IMR-90 (cell line): Measurements from ENCODE around the gene KRTAP4-16. TPM values are rescaled to one million over a fixed set of nuclear protein-coding genes. Genes with fewer than 3 reads are reported as not detected.
"Not testable (repeated sequence)": the region's sequence is repeated elsewhere in the genome, so short reads cannot be mapped to it uniquely, and the experiment has no call there.

Experiments
- ATAC-seq: fragments of 200-7000 bp; cut with Tn5 transposase; 2 replicates; pipeline ENCODE4 v1.9.1; 2020; ENCODE audit warnings: low read depth, mild to moderate bottlenecking, moderate library complexity
- BruUV-seq: library from RNA; stranded (reverse); fragments of 400-500 nt; replicated peaks from 2 replicates; lab custom pipeline; 2021; lab: Mats Ljungman, UMichigan
- CTCF ChIA-PET: fragments of 300-600 bp; formaldehyde crosslinking; extraction: SDS; loops from one replicate; lab custom pipeline; 2021; ENCODE audit warnings: antibody characterized with exemption; lab: Yijun Ruan, JAX
- POLR2A ChIA-PET: fragments of 300-600 bp; sonication (Branson Sonifier 250); formaldehyde crosslinking; loops from one replicate; lab custom pipeline; 2022; ENCODE audit warnings: antibody characterized with exemption; ENCODE audit not compliant: unreplicated experiment; lab: Charles Lee
- DNase-seq: peaks from one replicate; pipeline ENCODE4 v3.0.0; 2013
- H2AFZ ChIP-seq: replicated peaks from 2 replicates; pipeline ENCODE3; 2013; ENCODE audit warnings: low read length, mild to moderate bottlenecking; ENCODE audit not compliant: poor library complexity
- H2AK5ac ChIP-seq: 2 replicates; pipeline ENCODE4 v1.6.1; 2013; ENCODE audit warnings: low read depth, low read length, inconsistent platforms
- H2AK9ac ChIP-seq: replicated peaks from 2 replicates; pipeline ENCODE3; 2013; ENCODE audit warnings: mild to moderate bottlenecking, low read depth, low read length, moderate library complexity; ENCODE audit not compliant: poor library complexity
- H2BK120ac ChIP-seq: 2 replicates; pipeline ENCODE4 v1.6.1; 2013; ENCODE audit warnings: low read depth, low read length, inconsistent platforms
- H2BK15ac ChIP-seq: 3 replicates; pipeline ENCODE4 v1.6.1; 2013; ENCODE audit warnings: low read depth, low read length, inconsistent platforms
- H2BK20ac ChIP-seq: 2 replicates; pipeline ENCODE4 v1.6.1; 2013; ENCODE audit warnings: low read depth, mild to moderate bottlenecking, inconsistent platforms, low read length, moderate library complexity
- H2BK5ac ChIP-seq: 2 replicates; pipeline ENCODE4 v1.6.1; 2013; ENCODE audit warnings: mild to moderate bottlenecking, low read depth, low read length, inconsistent platforms; ENCODE audit not compliant: poor library complexity, severe bottlenecking
- H3K14ac ChIP-seq: replicated peaks from 2 replicates; pipeline ENCODE4 v1.6.1; 2013; ENCODE audit warnings: low read depth, low read length, inconsistent platforms
- H3K18ac ChIP-seq: 2 replicates; pipeline ENCODE4 v1.6.1; 2013; ENCODE audit warnings: low read depth, low read length, control low read depth
- H3K23ac ChIP-seq: 2 replicates; pipeline ENCODE4 v1.6.1; 2013; ENCODE audit warnings: low read depth, low read length, inconsistent platforms
- H3K27ac ChIP-seq: 2 replicates; pipeline ENCODE4 v1.5.1; 2013; ENCODE audit warnings: mild to moderate bottlenecking, control low read depth, low read length; ENCODE audit not compliant: insufficient read depth
- H3K27me3 ChIP-seq: 2 replicates; pipeline ENCODE4 v1.6.1; 2013; ENCODE audit warnings: low read length; ENCODE audit not compliant: control insufficient read depth, insufficient read depth
- H3K36me3 ChIP-seq: 2 replicates; pipeline ENCODE4 v1.6.1; 2013; ENCODE audit warnings: low read length, mixed read lengths; ENCODE audit not compliant: control insufficient read depth, insufficient read depth
- H3K4ac ChIP-seq: 2 replicates; pipeline ENCODE4 v1.6.1; 2013; ENCODE audit warnings: low read depth, low read length, inconsistent platforms
- H3K4me1 ChIP-seq: 2 replicates; pipeline ENCODE4 v1.6.1; 2013; ENCODE audit warnings: low read length, mixed read lengths; ENCODE audit not compliant: control insufficient read depth, insufficient read depth
- H3K4me2 ChIP-seq: 2 replicates; pipeline ENCODE4 v1.6.1; 2013; ENCODE audit warnings: low read depth, mild to moderate bottlenecking, control low read depth, low read length, moderate library complexity
- H3K4me3 ChIP-seq: 2 replicates; pipeline ENCODE4 v1.5.1; 2013; ENCODE audit warnings: low read depth, mild to moderate bottlenecking, control low read depth, low read length, moderate library complexity; ENCODE audit not compliant: insufficient read depth
- H3K56ac ChIP-seq: 2 replicates; pipeline ENCODE4 v1.6.1; 2013; ENCODE audit warnings: low read length, inconsistent platforms; ENCODE audit not compliant: insufficient read depth; ENCODE audit errors: extremely low read depth
- H3K79me1 ChIP-seq, 2 experiments: 2 replicates each; pipeline ENCODE4 v1.6.1; 2013; ENCODE audit warnings: low read length in 2 of 2, inconsistent platforms in 1 of 2, low read depth in 1 of 2
- H3K9ac ChIP-seq: 2 replicates; pipeline ENCODE4 v1.6.1; 2013; ENCODE audit warnings: low read depth, low read length, control low read depth
- H3K9me1 ChIP-seq: 2 replicates; pipeline ENCODE4 v1.6.1; 2013; ENCODE audit warnings: low read length, inconsistent platforms; ENCODE audit not compliant: insufficient read depth
- H3K9me3 ChIP-seq: 2 replicates; pipeline ENCODE4 v1.6.1; 2013; ENCODE audit warnings: low read length; ENCODE audit not compliant: control insufficient read depth, insufficient read depth
- H4K20me1 ChIP-seq: 2 replicates; pipeline ENCODE4 v1.6.1; 2013; ENCODE audit warnings: low read length, inconsistent platforms; ENCODE audit not compliant: insufficient read depth
- H4K5ac ChIP-seq: 2 replicates; pipeline ENCODE4 v1.6.1; 2013; ENCODE audit warnings: mild to moderate bottlenecking, low read depth, low read length, control low read depth
- H4K8ac ChIP-seq, 2 experiments: 2 replicates each; pipeline ENCODE4 v1.6.1; 2013; ENCODE audit warnings: low read depth in 2 of 2, low read length in 2 of 2, control low read depth in 1 of 2, inconsistent platforms in 1 of 2
- H4K91ac ChIP-seq: 2 replicates; pipeline ENCODE4 v1.6.1; 2013; ENCODE audit warnings: low read depth, low read length, inconsistent platforms; ENCODE audit not compliant: insufficient read depth
- RCOR1 ChIP-seq: IDR thresholded peaks from 2 replicates; pipeline ENCODE4 v1.6.1; 2012; ENCODE audit warnings: mild to moderate bottlenecking, low read length, improper control_type of control experiment; ENCODE audit not compliant: insufficient replicate concordance
- SMC3 ChIP-seq: fragments of 150-350 bp; IDR thresholded peaks from 2 replicates; pipeline ENCODE4 v1.6.1; 2016; ENCODE audit warnings: low read depth, mild to moderate bottlenecking, antibody characterized with exemption, low read length, moderate library complexity
- WGBS, 2 experiments: methylation state at CpG; one replicate each; pipeline versions ENCODE4 v1.1.5 to v1.1.7; 2013; ENCODE audit warnings: missing lambda C conversion rate in 2 of 2; ENCODE audit not compliant: insufficient read length in 1 of 2; ENCODE audit errors: extremely low coverage in 2 of 2; 5-methylcytosine and 5-hydroxymethylcytosine counted together
- dilution Hi-C: fragments of 300-500 bp; cut with HindIII; formaldehyde crosslinking; loops from one replicate; pipeline ENCODE4 v1.14.3; 2018; ENCODE audit warnings: low sequenced_read_pairs; ENCODE audit not compliant: unreplicated experiment
- in situ Hi-C: fragments of 300-500 bp; cut with MboI; formaldehyde crosslinking; loops from 3 replicates; pipeline ENCODE4 v1.14.3; 2019; ENCODE audit warnings: low sequenced_read_pairs, inconsistent platforms, mixed read lengths
- intact Hi-C: fragments of 100-400 bp; cut with micrococcal nuclease; formaldehyde crosslinking; loops from 2 replicates; pipeline ENCODE4 v1.10.0; 2022
- polyA plus RNA-seq, 3 experiments: library from polyadenylated mRNA; depleted of rRNA; stranded (reverse); fragments of >200 nt; gene quantifications; 2 replicates each; pipeline ENCODE4 v1.2.3, GENCODE V29; 2012; ENCODE audit warnings: low replicate concordance in 1 of 3
- total RNA-seq: library from RNA; depleted of rRNA; stranded (reverse); fragments of >200 nt; gene quantifications from 2 replicates; pipeline ENCODE4 v1.2.3, GENCODE V29; 2012
- TF ChIP-seq, protein P1 (sequence below): conservative IDR thresholded peaks from 2 replicates; pipeline ENCODE4 v1.5.1; 2012; ENCODE audit warnings: mild to moderate bottlenecking, low read depth, low read length, improper control_type of control experiment

KRTAP4-16 gene
- total and polyA plus RNA-seq, 2 of the 4 experiments (the other 2 are of a cell fraction) = not detected

DNA sequence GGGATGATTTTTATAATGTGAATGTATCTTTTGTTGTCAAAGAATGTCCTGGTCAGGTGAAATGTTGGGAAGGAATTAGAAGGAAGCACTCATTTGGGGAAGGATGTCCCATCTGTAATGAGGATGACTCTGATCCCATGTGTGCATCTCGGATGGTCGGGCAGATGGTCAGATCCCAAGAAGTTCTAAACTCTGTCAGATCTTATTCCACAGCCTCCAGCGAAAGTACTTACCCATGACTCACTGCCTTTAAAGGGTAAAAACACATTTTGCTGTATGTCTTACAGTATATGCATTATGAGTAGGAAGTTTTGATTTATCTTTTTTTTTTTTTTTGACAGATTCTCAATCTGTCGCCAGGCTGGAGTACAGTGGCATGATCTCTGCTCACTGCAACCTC is 16.7 kb upstream of the KRTAP4-16 start:
- no peak overlapping the region for H3K27ac ChIP-seq
- ChIA-PET POLR2A (no interaction called here), CTCF (no interaction called here)
- no peak overlapping the region for H2BK5ac ChIP-seq
- H3K14ac ChIP-seq = no peak overlapping the region
- H4K20me1 ChIP-seq = no peaks in the 10 kb centered on the region
- no peaks in the 10 kb centered on the region for H3K36me3 ChIP-seq
- no peak overlapping the region for H2BK15ac ChIP-seq
- no peak overlapping the region for H3K4me2 ChIP-seq
- H2BK120ac ChIP-seq = no peak overlapping the region
- no peak overlapping the region for H3K9ac ChIP-seq
- in situ Hi-C loops = no loop called here
- peak overlapping the region in 1 of 2 experiments; percentile 62; a peak in 2 of 4 replicates for H4K8ac ChIP-seq
- peaks cover 2% of the 10 kb centered on the region; the same call in 1 of the 2 replicates for H3K9me3 ChIP-seq
- BruUV-seq = no TSS peak
- no peak overlapping the region for H2AK5ac ChIP-seq
- H3K56ac ChIP-seq = no peak overlapping the region
- no peak overlapping the region for H3K23ac ChIP-seq
- no peak overlapping the region for H4K5ac ChIP-seq
- H3K9me1 ChIP-seq = no peaks in the 10 kb centered on the region; the same call in 1 of the 2 replicates
- H3K79me1 ChIP-seq = no peaks in the 10 kb centered on the region
- H4K91ac ChIP-seq = 0 out of 2 replicates have a peak overlapping the region, but pooled peaks have one; percentile 30
- peak; percentile 38 for DNase-seq
- peak; percentile 22; the same call in 1 of the 2 replicates for ATAC-seq
- H3K4ac ChIP-seq = peak overlapping the region; percentile 36; the same call in 1 of the 2 replicates
- WGBS, 2 experiments = no CpG with 5 or more reads among the region's 4 CpGs
- no peak overlapping the region for H2AFZ ChIP-seq
- H3K18ac ChIP-seq = no peak overlapping the region
- H2BK20ac ChIP-seq = no peak overlapping the region
- H2AK9ac ChIP-seq = no peak overlapping the region
- H3K4me1 ChIP-seq = no peaks in the 10 kb centered on the region
- H3K4me3 ChIP-seq = no peak overlapping the region
- TF ChIP-seq RCOR1 = no peak
- TF ChIP-seq, protein P1, sequence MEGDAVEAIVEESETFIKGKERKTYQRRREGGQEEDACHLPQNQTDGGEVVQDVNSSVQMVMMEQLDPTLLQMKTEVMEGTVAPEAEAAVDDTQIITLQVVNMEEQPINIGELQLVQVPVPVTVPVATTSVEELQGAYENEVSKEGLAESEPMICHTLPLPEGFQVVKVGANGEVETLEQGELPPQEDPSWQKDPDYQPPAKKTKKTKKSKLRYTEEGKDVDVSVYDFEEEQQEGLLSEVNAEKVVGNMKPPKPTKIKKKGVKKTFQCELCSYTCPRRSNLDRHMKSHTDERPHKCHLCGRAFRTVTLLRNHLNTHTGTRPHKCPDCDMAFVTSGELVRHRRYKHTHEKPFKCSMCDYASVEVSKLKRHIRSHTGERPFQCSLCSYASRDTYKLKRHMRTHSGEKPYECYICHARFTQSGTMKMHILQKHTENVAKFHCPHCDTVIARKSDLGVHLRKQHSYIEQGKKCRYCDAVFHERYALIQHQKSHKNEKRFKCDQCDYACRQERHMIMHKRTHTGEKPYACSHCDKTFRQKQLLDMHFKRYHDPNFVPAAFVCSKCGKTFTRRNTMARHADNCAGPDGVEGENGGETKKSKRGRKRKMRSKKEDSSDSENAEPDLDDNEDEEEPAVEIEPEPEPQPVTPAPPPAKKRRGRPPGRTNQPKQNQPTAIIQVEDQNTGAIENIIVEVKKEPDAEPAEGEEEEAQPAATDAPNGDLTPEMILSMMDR = no peak
- no peak for TF ChIP-seq SMC3
- intact Hi-C loops = no loop called here
- no peaks in the 10 kb centered on the region for H3K27me3 ChIP-seq
- dilution Hi-C loops = no loop called here

DNA sequence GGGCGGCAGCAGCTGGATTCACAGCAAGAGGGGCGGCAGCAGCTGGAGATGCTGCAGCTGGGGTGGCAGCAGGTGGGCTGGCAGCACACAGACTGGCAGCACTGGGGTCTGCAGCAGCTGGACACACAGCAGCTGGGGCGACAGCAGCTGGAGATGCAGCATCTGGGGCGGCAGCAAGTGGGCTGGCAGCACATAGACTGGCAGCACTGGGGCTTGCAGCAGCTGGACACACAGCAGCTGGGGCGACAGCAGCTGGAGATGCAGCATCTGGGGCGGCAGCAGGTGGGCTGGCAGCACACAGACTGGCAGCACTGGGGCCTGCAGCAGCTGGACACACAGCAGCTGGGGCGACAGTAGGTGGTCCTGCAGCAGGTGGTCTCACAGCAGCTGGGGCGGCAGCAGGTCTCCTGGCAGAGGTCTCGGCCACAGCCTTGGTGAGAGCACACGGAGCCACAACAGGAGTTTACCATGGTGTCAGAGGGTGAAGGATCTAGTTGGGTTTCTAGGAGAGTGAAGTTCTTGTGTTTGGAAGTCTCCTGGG is 15.9 kb upstream of the KRTAP4-16 start, which contains the start of gene KRTAP4-11:
TSS of gene KRTAP4-11 (minus strand) at position 528 of the 541 bp plus-strand sequence. CDS start at position 470, 58 bp downstream.
- H2BK120ac ChIP-seq = peak within 1 kb of the TSS; percentile 14; the same call in 1 of the 2 replicates
- H2AFZ ChIP-seq, H3K4me1 ChIP-seq, H3K27ac ChIP-seq, H2AK9ac ChIP-seq, intact Hi-C loops, H3K9ac ChIP-seq, ATAC-seq, H2BK20ac ChIP-seq, H2BK15ac ChIP-seq, dilution Hi-C loops, H4K5ac ChIP-seq, in situ Hi-C loops, BruUV-seq, DNase-seq, H3K4me3 ChIP-seq, H3K36me3 ChIP-seq, H3K23ac ChIP-seq, H3K9me1 ChIP-seq, H3K79me1 ChIP-seq, CTCF ChIA-PET, H3K4me2 ChIP-seq, H3K27me3 ChIP-seq, H3K9me3 ChIP-seq, H3K18ac ChIP-seq, POLR2A ChIA-PET, H3K56ac ChIP-seq, H4K20me1 ChIP-seq: not testable (repeated sequence)
- WGBS, 2 experiments = 91% methylated on average over 3 of the region's 10 CpGs; no CpG with 5 or more reads in 1 of the 2 experiments
- H4K8ac ChIP-seq = peak within 1 kb of the TSS in 1 of 2 experiments; percentile 62; a peak in 2 of 4 replicates
- peak within 1 kb of the TSS; percentile 42 for H2BK5ac ChIP-seq
- peak within 1 kb of the TSS; percentile 9; the same call in 1 of the 2 replicates for H3K14ac ChIP-seq
- peak within 1 kb of the TSS; percentile 56 for H3K4ac ChIP-seq
- peak within 1 kb of the TSS; percentile 70 for H2AK5ac ChIP-seq
- H4K91ac ChIP-seq = 0 out of 2 replicates have a peak within 1 kb of the TSS, but pooled peaks have one; percentile 30
